H1 (cell line): ENCODE results near the gene IKZF1. TPM values are rescaled to one million over a fixed set of nuclear protein-coding genes. Genes with fewer than 3 reads are reported as not detected.

Source experiments
- ATF3 ChIP-seq: IDR thresholded peaks from 2 replicates; pipeline ENCODE4 v1.6.1; 2011; ENCODE audit warnings: low read depth, mild to moderate bottlenecking, low read length; ENCODE audit not compliant: insufficient read depth
- CBX8 ChIP-seq: fragments of 300-800, 300-1000 bp; sonication (generic); IDR thresholded peaks from 2 replicates; pipeline ENCODE4 v1.7.1; 2016; ENCODE audit warnings: low read depth, low read length, borderline replicate concordance
- CHD7 ChIP-seq: fragments of 300-600 bp; sonication (generic); IDR thresholded peaks from 2 replicates; pipeline ENCODE4 v1.7.1; 2012; ENCODE audit warnings: low read length, moderate library complexity, mild to moderate bottlenecking, inconsistent platforms; ENCODE audit not compliant: insufficient replicate concordance
- CTBP2 ChIP-seq: IDR thresholded peaks from 2 replicates; pipeline ENCODE4 v1.7.0; 2011; ENCODE audit warnings: borderline replicate concordance, mild to moderate bottlenecking, moderate library complexity, mixed read lengths, low read length; ENCODE audit not compliant: insufficient read depth, insufficient read length
- CTCF ChIP-seq, 3 experiments: IDR thresholded peaks; 1 replicate in 2 of 3; 2 replicates in 1 of 3; pipeline versions ENCODE4 v1.5.1 to v1.6.1; 2011; ENCODE audit warnings: low read length in 3 of 3, mild to moderate bottlenecking in 3 of 3, inconsistent platforms in 2 of 3, low read depth in 1 of 3, moderate library complexity in 1 of 3; ENCODE audit not compliant: insufficient read depth in 1 of 3; ENCODE audit errors: control extremely low read depth in 1 of 3
- POLR2A ChIP-seq, 2 experiments: IDR thresholded peaks; 1 replicate in 1 of 2; 2 replicates in 1 of 2; pipeline ENCODE4 v1.6.1; 2011; ENCODE audit warnings: low read depth in 2 of 2, low read length in 2 of 2, mild to moderate bottlenecking in 2 of 2; ENCODE audit errors: control extremely low read depth in 1 of 2
- SIX5 ChIP-seq: IDR thresholded peaks from 2 replicates; pipeline ENCODE4 v1.6.1; 2011; ENCODE audit warnings: mild to moderate bottlenecking, low read depth, low read length
- SP4 ChIP-seq: IDR thresholded peaks from 2 replicates; pipeline ENCODE4 v1.6.1; 2012; ENCODE audit warnings: low read length, inconsistent platforms
- YY1 ChIP-seq: IDR thresholded peaks from 2 replicates; pipeline ENCODE4 v1.6.1; 2011; ENCODE audit warnings: low read depth, mild to moderate bottlenecking, low read length
- polyA plus RNA-seq, 7 experiments: library from polyadenylated mRNA; depleted of rRNA in 3 of 7; stranded (reverse) in 5 of 7; unstranded in 2 of 7; fragments of >200 nt in 5 of 7; fragments of 200-250 nt in 2 of 7; gene quantifications; 1 replicate in 5 of 7; 2 replicates in 1 of 7; 4 replicates in 1 of 7; pipeline versions ENCODE4 v1.2.1 to v1.2.3, GENCODE V29; 2011 to 2013; ENCODE audit warnings: missing spikeins in 2 of 7, mixed read lengths in 2 of 7
- total RNA-seq: library from RNA; stranded (reverse); fragmentation: NEBNext Ultra II Directional; extraction: Animal tissue kit (Norgen Biotek cat#: 25700); gene quantifications from 2 replicates; pipeline ENCODE4 v1.2.1, GENCODE V29; 2021

The IKZF1 gene
- total and polyA plus RNA-seq, 2 of the 8 experiments (the other 6 are each of a cell fraction or from before 2014, with no cell fraction given), result 0.74 to 1.5 TPM

DNA sequence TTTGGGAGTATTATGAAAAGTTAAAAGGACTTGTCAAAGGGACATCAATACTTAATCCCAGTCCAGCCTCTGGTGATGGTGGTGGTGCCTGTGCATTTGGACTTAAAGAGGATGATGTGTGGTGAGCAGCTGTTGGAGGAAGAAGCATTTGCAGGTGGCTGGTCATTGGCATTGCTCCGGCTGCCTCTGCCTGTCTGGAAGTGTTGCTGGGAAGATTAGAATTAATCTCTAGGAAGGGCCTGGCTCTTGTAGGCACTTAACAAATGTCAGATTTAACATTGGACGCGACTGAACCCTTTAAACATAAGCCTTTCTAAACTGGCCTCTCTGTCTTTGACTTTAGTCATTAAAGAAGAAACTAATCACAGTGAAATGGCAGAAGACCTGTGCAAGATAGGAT, 86.9 kb downstream of the IKZF1 start (continued):
- TF ChIP-seq CHD7 (no peak), CBX8 (no peak), POLR2A (IDR thresholded peaks at IDR 0.05; ENCODE audit: control extremely low read depth in 1 of 2, low read depth in 2 of 2, low read length in 2 of 2) (no peak), SP4 (no peak), CTBP2 (no peak), YY1 (no peak), ATF3 (no peak), SIX5 (no peak), CTCF (IDR thresholded peaks at IDR 0.05; ENCODE audit: control extremely low read depth in 1 of 3, insufficient read depth in 1 of 3, low read depth in 1 of 3, low read length in 3 of 3) (no peak)
- TF ChIP-seq, all 59 proteins: peak for 0
